Chondrocyte (in vitro differentiated cells): Measurements from ENCODE around the gene MTMR10. TPM values are rescaled to one million over a fixed set of nuclear protein-coding genes. Genes with fewer than 3 reads are reported as not detected.

Source experiments
- DNase-seq: peaks from one replicate; pipeline ENCODE4 v3.0.0; 2021; ENCODE audit warnings: mixed read lengths, low spot score
- H3K27ac Mint-ChIP-seq: one replicate; pipeline ENCODE4 v1.8.0; 2021; ENCODE audit warnings: mild to moderate bottlenecking, moderate library complexity, mixed read lengths; ENCODE audit not compliant: unreplicated experiment
- H3K27me3 Mint-ChIP-seq: 2 replicates; pipeline ENCODE4 v1.8.0; 2021; ENCODE audit warnings: low read depth, mixed read lengths
- H3K36me3 Mint-ChIP-seq: 2 replicates; pipeline ENCODE4 v1.8.0; 2021; ENCODE audit warnings: low read depth, mixed read lengths
- H3K4me1 Mint-ChIP-seq: 2 replicates; pipeline ENCODE4 v1.8.0; 2021; ENCODE audit warnings: low read depth, mild to moderate bottlenecking, mixed read lengths
- H3K4me3 Mint-ChIP-seq: one replicate; pipeline ENCODE4 v1.8.0; 2021; ENCODE audit warnings: mild to moderate bottlenecking, moderate library complexity, mixed read lengths; ENCODE audit not compliant: unreplicated experiment
- H3K9me3 Mint-ChIP-seq: 2 replicates; pipeline ENCODE4 v1.8.0; 2021; ENCODE audit warnings: low read depth, mixed read lengths
- CTCF ChIP-seq: fragments of 200-600 bp; sonication (generic); IDR thresholded peaks from 2 replicates; pipeline ENCODE4 v1.5.0; 2021; ENCODE audit warnings: antibody characterized with exemption, mild to moderate bottlenecking, moderate library complexity
- total RNA-seq: library from RNA; stranded (reverse); gene quantifications from 3 replicates; pipeline ENCODE4 v1.2.1, GENCODE V29; 2021

MTMR10 gene
- total RNA-seq, 1 donor from 2014 or later, result 14.9 TPM

GRCh38 chr15:31035610-31036009, 44.2 kb upstream of the MTMR10 start:
- Mint-ChIP-seq H3K4me1 (peaks cover 28% of the 10 kb centered on the region), H3K27ac (no peak overlapping the region), H3K4me3 (no peak overlapping the region), H3K36me3 (no peaks in the 10 kb centered on the region), H3K9me3 (peaks cover 3% of the 10 kb centered on the region), H3K27me3 (no peaks in the 10 kb centered on the region)
- no peak for DNase-seq
- no peak for TF ChIP-seq CTCF

- H3K4me3 Mint-ChIP-seq, result no peak overlapping the region
- H3K9me3 Mint-ChIP-seq, result peaks cover 3% of the 10 kb centered on the region
- H3K36me3 Mint-ChIP-seq, result no peaks in the 10 kb centered on the region
- H3K27me3 Mint-ChIP-seq, result no peaks in the 10 kb centered on the region
- H3K4me1 Mint-ChIP-seq, result peaks cover 32% of the 10 kb centered on the region
- no peak for DNase-seq
- H3K27ac Mint-ChIP-seq, result no peak overlapping the region
- TF ChIP-seq CTCF, result no peak
Observed at GRCh38 chr15:31034152-31034551, 42.7 kb upstream of the MTMR10 start.

- Mint-ChIP-seq H3K27me3 (no peaks in the 10 kb centered on the region), H3K4me3 (no peak overlapping the region), H3K36me3 (no peaks in the 10 kb centered on the region), H3K27ac (peak overlapping the region; percentile 66), H3K4me1 (peaks cover 32% of the 10 kb centered on the region), H3K9me3 (no peaks in the 10 kb centered on the region)
- no peak for TF ChIP-seq CTCF
- DNase-seq, result no peak
Observed at GRCh38 chr15:31032961-31033371, 41.5 kb upstream of the MTMR10 start.

GRCh38 chr15:31031471-31032067, 40.1 kb upstream of the MTMR10 start:
- no peak for TF ChIP-seq CTCF
- Mint-ChIP-seq H3K9me3 (no peaks in the 10 kb centered on the region), H3K4me3 (no peak overlapping the region), H3K4me1 (peaks cover 32% of the 10 kb centered on the region), H3K27me3 (no peaks in the 10 kb centered on the region), H3K27ac (no peak overlapping the region), H3K36me3 (no peaks in the 10 kb centered on the region)
- DNase-seq, result no peak

GRCh38 chr15:31027910-31028578, 36.6 kb upstream of the MTMR10 start:
- Mint-ChIP-seq H3K27me3 (no peaks in the 10 kb centered on the region), H3K27ac (no peak overlapping the region), H3K36me3 (no peaks in the 10 kb centered on the region), H3K4me3 (no peak overlapping the region), H3K9me3 (no peaks in the 10 kb centered on the region), H3K4me1 (peaks cover 41% of the 10 kb centered on the region)
- no peak for DNase-seq
- TF ChIP-seq CTCF, result no peak
